Endothelial cell of umbilical vein (primary cell): ENCODE results near the gene MCEMP1. TPM values are rescaled to one million over a fixed set of nuclear protein-coding genes. Genes with fewer than 3 reads are reported as not detected.

Experiments
- BruUV-seq: library from RNA; stranded (reverse); fragments of 400-500 nt; replicated peaks from 2 replicates; lab custom pipeline; 2021; lab: Mats Ljungman, UMichigan
- CTCF ChIA-PET: fragments of 300-600, 350-600 bp; sonication (Branson Sonifier 250); formaldehyde crosslinking; loops from one replicate; lab custom pipeline; 2021; ENCODE audit warnings: antibody characterized with exemption, inconsistent platforms; lab: Charles Lee
- POLR2A ChIA-PET: fragments of 300-600, 350-600 bp; sonication (Branson Sonifier 250); formaldehyde crosslinking; loops from one replicate; lab custom pipeline; 2021; ENCODE audit warnings: antibody characterized with exemption, inconsistent platforms; lab: Charles Lee
- DNase-seq: peaks from one replicate; pipeline ENCODE4 v3.0.0-alpha.2; 2011; ENCODE audit warnings: low read depth, low spot score
- FAIRE-seq: peaks from 2 replicates; lab custom pipeline; 2011; peaks lifted over from hg19 to GRCh38; lab: Jason Lieb, UNC
- H2AFZ ChIP-seq: 2 replicates; pipeline ENCODE4 v1.6.0; 2012; ENCODE audit warnings: low read depth, low read length, control low read depth, inconsistent platforms
- H3K27ac ChIP-seq: 2 replicates; pipeline ENCODE4 v1.5.1; 2011; ENCODE audit warnings: low read depth, mild to moderate bottlenecking, control low read depth, low read length, moderate library complexity; ENCODE audit not compliant: insufficient read depth
- H3K27me3 ChIP-seq, 2 experiments: 2 replicates each; pipeline versions ENCODE4 v1.6.0 to v1.6.1; 2011; ENCODE audit warnings: low read length in 2 of 2, mixed read lengths in 1 of 2; ENCODE audit not compliant: control insufficient read depth in 2 of 2, insufficient read depth in 2 of 2
- H3K36me3 ChIP-seq, 2 experiments: 2 replicates in 1 of 2; 3 replicates in 1 of 2; pipeline ENCODE4 v1.5.1; 2011; ENCODE audit warnings: low read length in 2 of 2, mild to moderate bottlenecking in 1 of 2, moderate library complexity in 1 of 2; ENCODE audit not compliant: control insufficient read depth in 2 of 2, insufficient read depth in 2 of 2; ENCODE audit errors: extremely low read depth in 1 of 2
- H3K4me1 ChIP-seq: 3 replicates; pipeline ENCODE4 v1.5.1; 2011; ENCODE audit warnings: mild to moderate bottlenecking, low read length; ENCODE audit not compliant: control insufficient read depth, insufficient read depth; ENCODE audit errors: extremely low read depth
- H3K4me2 ChIP-seq: 2 replicates; pipeline ENCODE4 v1.6.1; 2011; ENCODE audit warnings: low read length, control low read depth, mixed read lengths; ENCODE audit not compliant: insufficient read depth
- H3K4me3 ChIP-seq, 3 experiments: fragments of 200-600 bp in 1 of 3; sonication (generic), shearing (Covaris generic) in 1 of 3; replicated peaks in 1 of 3; 2 replicates each; pipeline ENCODE4 v1.5.1; 2011 to 2016; ENCODE audit warnings: control low read depth in 3 of 3, low read length in 3 of 3, mild to moderate bottlenecking in 2 of 3, inconsistent platforms in 1 of 3, low read depth in 1 of 3, moderate library complexity in 1 of 3; ENCODE audit not compliant: insufficient read depth in 1 of 3
- H3K79me2 ChIP-seq: 2 replicates; pipeline ENCODE4 v1.6.0; 2012; ENCODE audit warnings: low read length, inconsistent platforms; ENCODE audit not compliant: control insufficient read depth, insufficient read depth
- H3K9ac ChIP-seq: replicated peaks from 2 replicates; pipeline ENCODE3; 2011; ENCODE audit warnings: low read length, control low read depth; ENCODE audit not compliant: insufficient read depth; ENCODE audit errors: extremely low read depth
- H3K9me1 ChIP-seq: replicated peaks from 3 replicates; pipeline ENCODE4 v1.6.0; 2011; ENCODE audit warnings: mild to moderate bottlenecking, low read length; ENCODE audit not compliant: control insufficient read depth, insufficient read depth; ENCODE audit errors: extremely low read depth
- H3K9me3 ChIP-seq: replicated peaks from 2 replicates; pipeline ENCODE4 v1.5.1; 2012; ENCODE audit warnings: low read length, inconsistent platforms; ENCODE audit not compliant: control insufficient read depth, insufficient read depth
- H4K20me1 ChIP-seq: replicated peaks from 2 replicates; pipeline ENCODE3; 2011; ENCODE audit warnings: mild to moderate bottlenecking, low read length; ENCODE audit not compliant: control insufficient read depth, insufficient read depth; ENCODE audit errors: extremely low read depth
- EZH2 ChIP-seq: IDR thresholded peaks from 2 replicates; pipeline ENCODE4 v1.6.1; 2012; ENCODE audit warnings: borderline replicate concordance, low read depth, mild to moderate bottlenecking, moderate library complexity, low read length, inconsistent platforms; ENCODE audit not compliant: severe bottlenecking
- FOS ChIP-seq: IDR thresholded peaks from 2 replicates; pipeline ENCODE4 v1.6.1; 2011; ENCODE audit warnings: mild to moderate bottlenecking, low read length, moderate library complexity, borderline replicate concordance; ENCODE audit not compliant: insufficient read depth
- GATA2 ChIP-seq: IDR thresholded peaks from 2 replicates; pipeline ENCODE4 v1.7.0; 2011; ENCODE audit warnings: low read depth, mild to moderate bottlenecking, moderate library complexity, mixed read lengths, low read length; ENCODE audit not compliant: insufficient read length, insufficient read depth
- POLR2A ChIP-seq: IDR thresholded peaks from 2 replicates; pipeline ENCODE4 v1.6.1; 2012; ENCODE audit warnings: low read depth, mild to moderate bottlenecking, control low read depth, low read length
- POLR2AphosphoS5 ChIP-seq: IDR thresholded peaks from 2 replicates; pipeline ENCODE4 v1.6.1; 2012; ENCODE audit warnings: low read depth, mild to moderate bottlenecking, control low read depth, low read length, moderate library complexity; ENCODE audit not compliant: insufficient read depth
- dilution Hi-C: fragments of 300-500 bp; cut with MboI; formaldehyde crosslinking; loops from one replicate; pipeline ENCODE4 v1.15.0; 2019; ENCODE audit warnings: low sequenced_read_pairs; ENCODE audit not compliant: extremely low pct_ligation_motif_present
- intact Hi-C: fragments of 100-400 bp; cut with micrococcal nuclease; formaldehyde crosslinking; loops from one replicate; pipeline ENCODE4 v1.10.0; 2022
- polyA plus RNA-seq, 4 experiments: library from polyadenylated mRNA; depleted of rRNA in 3 of 4; stranded (reverse) in 3 of 4; unstranded in 1 of 4; fragments of >200 nt; gene quantifications; 2 replicates each; pipeline versions ENCODE4 v1.2.1 to v1.2.3, GENCODE V29; 2011 to 2012; ENCODE audit warnings: missing spikeins in 1 of 4
- total RNA-seq: library from RNA; stranded (reverse); gene quantifications from 2 replicates; pipeline ENCODE4 v1.2.3, GENCODE V29; 2021
- TF ChIP-seq, protein P1 (sequence below): IDR thresholded peaks from 2 replicates; pipeline ENCODE4 v1.6.1; 2011; ENCODE audit not compliant: insufficient read depth, insufficient read length

Gene MCEMP1
- total and polyA plus RNA-seq, 2 donors (not counting 3 experiments of a cell fraction or from before 2014, with no cell fraction given): not detected

DNA sequence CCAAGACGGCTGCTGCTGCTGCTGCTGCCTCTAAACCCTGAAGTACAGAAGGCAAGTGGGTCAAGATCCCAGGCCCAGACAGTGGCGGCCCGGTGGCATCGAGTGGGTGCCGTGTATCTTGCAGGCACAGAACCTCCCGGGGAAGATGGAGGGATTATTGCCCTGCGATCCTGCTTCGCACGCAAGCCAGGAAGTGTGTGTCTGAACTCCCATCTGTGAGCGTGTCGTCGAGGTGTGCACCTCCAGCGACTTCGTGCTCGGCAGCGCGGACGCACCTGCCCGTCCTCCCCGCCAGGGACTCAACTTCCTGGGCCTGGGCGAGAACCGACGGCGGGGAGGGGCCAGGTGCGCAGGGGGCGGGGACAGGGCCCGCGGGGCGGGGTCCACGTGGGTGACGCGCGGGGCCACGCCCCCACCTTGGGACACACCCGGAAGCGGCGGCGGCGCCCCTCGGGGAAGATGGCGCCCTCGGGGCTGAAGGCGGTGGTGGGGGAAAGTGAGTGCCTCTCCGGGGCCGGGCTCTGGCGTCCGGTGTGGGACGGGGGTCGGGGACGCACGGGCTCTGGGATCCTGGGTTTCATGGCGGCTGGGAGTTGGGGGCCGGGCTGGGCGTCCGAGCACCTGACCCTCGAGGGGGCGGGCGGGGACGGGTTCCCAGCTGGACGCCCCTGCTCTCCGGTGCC is 40.1 kb upstream of the MCEMP1 start, which contains the start of gene STXBP2:
Gene STXBP2 (plus strand): TSS at position 420 of the 683 bp plus-strand sequence. CDS start 40 bp downstream, at position 460.
- dilution Hi-C loops: no loop called here
- Histone ChIP-seq H3K4me1 (peaks cover 7% of the 10 kb centered on the region), H3K4me2 (peak within 1 kb of the TSS; percentile 53), H3K36me3 (peaks cover 0 to 4% of the 10 kb centered on the region in 2 experiments), H3K9me3 (no peaks in the 10 kb centered on the region), H3K27me3 (no peaks in the 10 kb centered on the region), H3K4me3 (peak within 1 kb of the TSS; percentile 42 to 62 (median 61)), H3K79me2 (no peaks in the 10 kb centered on the region), H3K27ac (peak within 1 kb of the TSS; percentile 58), H3K9me1 (no peaks in the 10 kb centered on the region), H3K9ac (peak within 1 kb of the TSS; percentile 49), H2AFZ (peak within 1 kb of the TSS; percentile 98), H4K20me1 (no peaks in the 10 kb centered on the region)
- intact Hi-C loops: loop anchor here (1.0 kb wide), 1 partner anchor 8 kb away; the partner anchor contains the start of genes PET100 and XAB2
- no TSS peak for BruUV-seq
- FAIRE-seq: no peak
- ChIA-PET POLR2A (no interaction called here), CTCF (interaction anchor here (0.8 to 1.1 kb wide), 2 partner anchors 69 to 233 kb away, joined by 3 read pairs; no protein-coding TSS in a partner anchor)
- peak; percentile 34 for DNase-seq
- TF ChIP-seq FOS (no peak), GATA2 (no peak), POLR2AphosphoS5 (peak; percentile 13), EZH2 (no peak), POLR2A (no peak)
- TF ChIP-seq, protein P1, sequence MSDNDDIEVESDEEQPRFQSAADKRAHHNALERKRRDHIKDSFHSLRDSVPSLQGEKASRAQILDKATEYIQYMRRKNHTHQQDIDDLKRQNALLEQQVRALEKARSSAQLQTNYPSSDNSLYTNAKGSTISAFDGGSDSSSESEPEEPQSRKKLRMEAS: peak; percentile 10
